HG02763 (cell line): ENCODE data around the gene STK25.

ENCODE experiments used
- ATAC-seq: cut with Tn5 transposase; IDR thresholded peaks from one replicate; pipeline ENCODE4 v1.9.1; 2021; ENCODE audit warnings: mild to moderate bottlenecking, moderate library complexity; ENCODE audit not compliant: unreplicated experiment

STK25 gene

DNA sequence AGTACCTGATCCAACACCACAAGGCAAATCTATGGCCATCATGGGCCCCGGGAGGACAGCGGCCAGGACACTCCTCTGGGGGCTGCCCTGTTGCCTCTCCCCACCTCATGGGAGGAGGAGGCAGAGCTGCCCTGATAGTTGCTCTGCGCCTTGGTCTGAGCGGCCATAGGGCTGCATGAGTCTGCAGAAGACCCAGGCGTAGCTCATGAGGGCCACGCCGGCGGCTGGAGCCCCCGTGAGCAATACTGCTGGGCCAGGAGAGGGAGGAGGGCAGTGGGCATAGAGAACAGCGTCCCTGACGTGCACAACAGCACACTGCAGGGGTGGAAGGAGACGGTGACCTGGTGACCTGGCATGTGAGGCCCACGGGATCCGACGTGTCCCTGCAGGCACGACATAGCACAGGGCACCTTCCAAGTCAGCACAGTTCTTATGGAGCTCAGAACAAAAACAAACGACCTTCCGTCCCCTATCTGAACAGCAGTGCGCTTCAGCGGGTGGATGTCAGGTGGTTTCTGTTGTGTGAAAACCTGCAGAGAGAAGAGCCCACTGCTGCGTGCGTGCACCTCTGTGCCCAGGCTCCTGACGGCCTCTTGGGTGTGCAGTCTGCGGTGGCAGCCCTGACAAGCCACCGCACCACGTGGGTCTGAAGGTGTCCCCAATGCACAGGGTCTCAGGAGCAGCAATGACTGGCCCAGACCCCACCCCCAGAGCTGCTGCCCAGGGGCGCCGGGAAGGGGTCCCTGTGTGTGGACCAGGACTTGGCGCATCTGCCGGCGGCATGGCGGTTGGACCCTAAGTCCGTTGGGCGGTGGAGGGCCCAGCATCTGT is 13.0 kb downstream of the STK25 start:
- ATAC-seq: no peak

DNA sequence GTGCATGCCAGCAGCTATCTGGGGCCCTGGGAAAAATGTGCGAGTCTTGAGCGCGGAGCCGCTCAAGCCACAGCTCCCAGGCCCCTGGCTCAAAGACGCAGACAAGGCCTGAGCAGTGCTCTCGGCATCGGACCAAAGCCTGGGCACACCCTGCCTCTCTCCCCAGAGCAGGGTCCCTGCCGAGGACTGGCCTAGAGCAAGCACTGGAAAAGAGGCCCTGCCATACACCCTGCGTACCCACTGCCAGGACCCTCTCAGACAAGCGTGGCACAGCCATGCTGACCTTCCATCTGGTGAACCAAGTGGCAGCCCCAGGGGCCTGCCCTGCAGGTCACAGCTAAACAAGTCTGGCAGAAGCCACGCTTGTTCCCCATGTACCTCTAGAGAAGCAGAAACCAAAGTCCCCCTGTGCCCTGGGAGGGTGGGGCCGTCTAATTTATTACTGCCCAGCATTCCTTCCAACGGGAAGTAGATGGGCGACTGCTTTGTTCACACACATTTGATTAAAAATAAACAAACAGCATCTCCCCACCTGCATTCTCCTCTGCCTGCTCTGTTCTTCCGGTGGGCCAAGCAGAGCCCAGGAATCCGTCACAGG is 14.0 kb downstream of the STK25 start:
- ATAC-seq: no peak

DNA sequence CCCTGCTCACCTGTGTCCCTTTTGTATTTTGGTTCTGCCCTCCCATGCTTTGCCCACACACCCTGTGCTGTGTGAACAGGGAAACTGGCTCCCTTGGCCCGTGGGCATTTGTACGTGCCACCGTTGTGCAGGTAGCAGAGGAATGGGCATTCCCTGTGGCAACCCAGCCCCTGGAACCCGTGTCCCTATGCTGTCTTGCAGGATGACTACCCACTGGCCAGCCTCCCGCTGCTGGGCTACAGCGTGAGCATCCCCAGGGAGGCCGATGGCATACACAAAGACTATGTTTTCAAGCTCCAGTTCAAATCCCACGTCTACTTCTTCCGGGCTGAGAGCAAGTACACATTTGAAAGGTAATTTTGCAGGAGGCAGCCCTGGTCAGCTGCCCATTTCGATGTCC is 15.3 kb downstream of the STK25 start:
- no peak for ATAC-seq

DNA sequence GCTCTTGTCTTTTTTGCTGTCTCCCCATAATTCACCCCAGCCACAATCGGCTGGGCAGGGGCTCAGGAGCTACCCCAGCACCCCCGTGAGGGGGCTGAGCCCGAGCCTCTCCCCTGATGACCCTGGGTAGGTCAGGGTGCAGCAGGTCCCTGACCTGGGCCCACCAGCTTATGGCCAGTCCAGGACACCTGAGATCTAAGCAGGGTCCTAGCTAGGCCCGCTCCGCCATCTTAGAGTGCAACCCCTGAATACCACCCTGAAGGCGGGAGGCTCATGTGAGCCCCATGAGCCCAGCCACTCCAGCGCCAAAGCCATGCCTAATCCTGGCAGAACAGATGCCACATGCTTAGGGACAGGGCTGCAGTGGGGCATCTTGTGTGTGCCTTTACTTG is 16.2 kb downstream of the STK25 start:
- ATAC-seq: no peak

DNA sequence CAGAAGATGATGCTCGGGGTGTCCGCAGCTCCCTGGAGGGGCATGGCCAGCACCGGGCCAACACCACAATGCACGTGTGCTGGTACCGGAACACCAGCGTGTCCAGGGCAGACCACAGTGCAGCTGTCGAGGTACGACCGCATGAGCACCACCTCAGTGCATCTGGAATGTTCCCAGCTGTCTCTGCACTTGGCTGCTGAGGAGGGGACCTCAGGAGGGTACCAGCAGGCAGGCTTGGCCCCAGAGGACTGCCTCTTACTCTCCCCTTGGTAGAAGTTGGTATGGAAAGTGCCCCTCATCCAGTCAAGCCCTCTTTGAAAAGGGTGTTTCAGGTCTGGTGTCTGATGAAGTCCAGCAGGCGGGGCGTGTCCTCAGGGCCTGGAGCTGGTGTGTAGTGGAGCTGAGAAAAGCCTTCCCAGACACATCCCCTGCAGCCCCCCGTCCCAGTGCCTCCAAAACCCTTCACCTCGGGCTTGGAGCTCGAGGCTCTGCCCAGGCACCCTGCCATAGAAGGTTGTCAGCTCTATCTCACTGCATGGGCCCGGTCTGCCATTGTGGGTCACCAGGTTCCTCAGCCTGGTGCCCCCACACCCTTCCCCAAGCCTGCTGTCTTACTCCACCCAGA is 16.7 kb downstream of the STK25 start:
- ATAC-seq: no peak

DNA sequence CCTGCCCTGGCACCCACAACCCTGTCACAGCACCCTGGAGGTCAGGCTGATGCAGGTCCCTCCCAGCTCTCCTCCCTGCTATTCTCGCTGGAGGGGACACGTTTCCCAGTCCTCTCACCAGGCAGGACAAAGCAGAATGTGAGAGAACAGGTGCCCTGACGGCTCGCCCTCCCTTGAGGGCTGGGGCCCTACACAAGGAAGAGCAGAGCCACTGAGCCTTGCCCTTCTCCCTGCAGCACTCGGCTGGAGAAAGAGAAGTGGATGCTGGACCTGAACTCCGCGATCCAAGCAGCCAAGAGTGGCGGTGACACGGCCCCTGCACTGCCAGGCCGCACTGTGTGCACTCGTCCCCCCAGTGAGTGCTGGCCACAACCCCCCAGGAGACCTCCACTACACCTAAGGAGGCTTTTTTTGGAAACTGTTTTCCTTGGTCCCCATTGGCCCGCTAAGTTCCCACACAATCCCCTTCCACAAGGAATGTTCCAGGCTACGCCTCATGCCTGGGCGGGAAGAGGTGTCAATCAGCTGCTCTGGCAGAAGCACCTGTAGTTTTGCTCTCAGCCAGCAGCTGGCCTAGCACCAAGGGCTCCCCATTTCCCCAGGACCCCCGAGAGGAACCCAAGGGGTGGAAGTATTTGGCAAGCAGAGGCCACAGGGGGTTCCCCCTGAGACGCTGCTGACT is 17.4 kb downstream of the STK25 start:
- ATAC-seq: no peak

DNA sequence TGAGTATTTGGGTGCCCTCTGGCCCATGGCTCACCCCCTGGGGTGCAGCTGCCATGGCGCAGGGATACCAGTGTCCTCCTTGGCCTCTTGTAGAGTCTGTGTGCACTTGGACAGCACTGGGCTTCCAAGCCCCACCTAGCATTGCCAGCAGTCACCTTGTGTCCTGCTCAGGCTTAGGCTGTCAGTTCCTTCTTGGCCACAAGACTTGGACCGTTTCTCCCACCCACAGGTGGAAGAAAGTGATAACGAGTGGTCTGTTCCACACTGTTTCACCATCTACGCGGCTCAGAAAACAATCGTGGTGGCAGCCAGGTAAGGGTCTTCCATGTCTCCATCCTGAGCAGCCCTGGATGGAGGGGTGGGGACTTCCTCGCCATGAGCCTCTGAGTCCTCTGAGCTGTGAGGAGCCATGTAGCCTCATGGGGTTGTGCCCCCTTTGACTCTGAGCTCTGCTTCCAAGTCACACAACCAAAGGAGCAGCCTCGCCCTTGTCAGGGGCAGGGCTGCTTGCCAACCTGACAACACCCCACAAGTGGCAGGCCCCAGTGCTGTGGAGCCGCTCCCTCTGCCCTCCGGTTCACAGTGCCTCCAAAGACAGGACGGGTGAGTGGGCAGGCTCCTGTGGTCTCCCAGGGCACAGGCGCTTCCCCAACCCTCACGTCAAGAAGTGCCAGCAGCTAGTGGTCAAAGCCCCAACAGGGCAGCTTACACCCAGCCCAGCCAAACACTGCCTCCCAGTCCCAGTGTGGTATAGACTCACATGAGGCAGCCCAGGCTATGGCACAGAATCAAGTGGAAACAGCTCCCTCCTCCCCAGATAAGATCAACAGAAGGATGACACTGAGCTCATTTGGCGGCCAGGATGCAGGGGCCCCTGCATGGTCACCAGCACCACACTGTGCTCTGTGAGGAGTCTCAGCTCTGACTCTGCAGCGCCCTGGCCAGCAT is 18.4 kb downstream of the STK25 start:
- no peak for ATAC-seq

DNA sequence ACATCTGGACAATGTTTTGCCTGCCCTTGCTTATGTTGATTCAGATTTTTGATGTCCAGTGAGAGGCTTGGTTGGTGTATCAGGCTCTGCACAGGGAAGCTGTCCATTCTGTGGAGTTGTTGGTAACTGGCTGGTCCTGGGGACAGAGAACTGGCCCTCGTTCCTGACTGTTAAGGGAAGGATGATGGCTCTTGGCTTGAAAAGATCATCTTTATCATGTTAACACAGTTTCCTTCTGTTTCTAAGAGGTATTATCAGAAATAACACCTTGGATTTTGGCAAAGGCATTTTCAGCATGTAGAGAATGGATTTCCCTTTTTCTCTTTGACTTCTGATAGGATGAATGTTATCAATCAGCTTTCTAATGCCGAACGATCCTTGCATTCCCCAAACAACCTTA is 19.3 kb downstream of the STK25 start:
- ATAC-seq: no peak

DNA sequence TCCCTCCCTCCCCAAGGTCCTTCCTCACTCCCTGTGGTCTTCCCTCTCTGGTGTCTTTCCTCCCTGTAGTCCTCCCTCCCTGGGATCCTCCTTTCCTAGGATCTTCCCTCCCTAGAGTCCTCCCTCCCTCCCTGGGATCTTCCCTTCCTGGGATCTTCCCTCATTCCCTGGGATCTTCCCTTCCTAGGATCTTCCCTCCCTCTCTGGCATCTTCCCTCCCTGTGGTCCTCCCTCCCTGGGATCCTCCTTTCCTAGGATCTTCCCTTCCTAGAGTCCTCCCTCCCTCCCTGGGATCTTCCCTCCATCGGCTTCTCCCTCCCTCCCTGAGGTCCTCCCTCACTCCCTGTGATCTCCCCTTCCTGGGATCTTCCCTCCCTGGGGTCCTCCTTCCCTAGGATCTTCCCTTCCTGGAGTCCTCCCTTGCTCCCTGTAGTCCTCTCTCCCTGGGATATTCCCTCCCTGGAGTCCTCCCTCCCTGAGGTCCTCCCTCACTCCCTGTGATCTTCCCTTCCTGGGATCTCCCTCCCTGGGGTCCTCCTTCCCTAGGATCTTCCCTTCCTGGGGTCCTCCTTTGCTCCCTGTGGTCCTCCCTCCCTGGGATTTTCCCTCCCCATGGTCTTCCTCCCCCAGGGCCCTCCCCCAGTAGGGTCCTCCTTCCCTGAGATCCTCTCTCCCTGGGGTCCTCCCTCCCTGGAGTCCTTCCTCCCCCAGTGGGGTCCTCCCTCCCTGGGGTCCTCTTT is 23.0 kb downstream of the STK25 start:
- ATAC-seq: no peak

DNA sequence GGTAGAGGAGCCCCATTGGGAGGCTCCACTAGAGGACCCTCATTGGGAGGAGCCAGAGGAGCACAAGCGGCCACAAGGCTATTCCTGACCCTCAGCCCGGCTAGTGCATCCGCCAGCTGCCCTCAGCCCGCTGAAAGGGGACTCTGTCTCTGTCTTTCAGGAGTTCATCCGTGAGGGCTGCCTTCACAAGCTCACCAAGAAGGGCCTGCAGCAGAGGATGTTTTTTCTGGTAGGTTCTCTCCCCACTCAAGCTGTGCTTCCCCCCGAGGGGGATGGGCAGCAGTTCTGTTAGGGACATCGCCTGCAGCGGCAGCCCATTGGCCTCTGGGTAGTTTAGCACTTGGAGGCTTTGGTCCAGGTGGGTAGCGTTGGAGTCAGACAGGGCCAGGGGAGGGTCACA is 25.1 kb downstream of the STK25 start:
- ATAC-seq: no peak

DNA sequence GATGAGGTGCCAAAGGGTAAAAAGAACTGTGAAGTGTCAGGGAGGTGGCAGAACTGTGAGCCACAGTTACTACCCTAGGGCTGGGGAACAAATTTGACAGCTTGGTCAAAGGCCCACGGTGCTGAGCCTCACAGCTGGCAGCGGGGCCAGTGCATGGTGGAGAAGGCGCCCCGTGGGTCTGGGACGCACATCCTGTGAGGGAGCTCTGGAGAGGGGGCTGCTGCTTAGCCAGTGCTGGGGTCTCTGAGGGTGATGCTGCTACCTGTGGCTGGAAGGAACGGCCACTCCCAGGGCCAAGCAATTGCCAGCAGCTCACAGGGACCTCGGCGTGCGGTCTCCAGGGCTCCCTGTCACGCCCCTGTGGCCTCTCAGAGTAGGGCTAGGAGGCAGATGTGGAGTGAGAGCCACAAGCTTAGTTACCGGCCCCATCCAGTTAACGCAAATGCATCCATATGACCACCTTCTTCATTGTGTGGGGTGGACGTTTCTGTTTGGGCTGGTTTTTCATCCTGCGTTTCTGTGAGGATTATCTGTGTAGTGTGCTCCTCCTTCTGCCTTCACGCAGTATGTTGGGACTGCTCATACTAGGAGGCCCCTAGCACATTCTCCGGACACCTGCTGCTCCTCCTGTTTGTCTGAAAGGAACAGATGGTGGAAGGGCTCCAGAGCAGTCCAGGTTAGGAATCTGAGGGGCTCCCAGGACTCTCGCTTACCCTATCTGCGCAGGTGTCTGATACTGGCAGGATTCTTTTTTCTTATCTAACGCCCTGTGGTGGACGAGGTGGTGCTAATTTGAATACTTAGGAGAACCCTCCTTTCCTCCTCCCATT is 26.0 kb downstream of the STK25 start:
- no peak for ATAC-seq

DNA sequence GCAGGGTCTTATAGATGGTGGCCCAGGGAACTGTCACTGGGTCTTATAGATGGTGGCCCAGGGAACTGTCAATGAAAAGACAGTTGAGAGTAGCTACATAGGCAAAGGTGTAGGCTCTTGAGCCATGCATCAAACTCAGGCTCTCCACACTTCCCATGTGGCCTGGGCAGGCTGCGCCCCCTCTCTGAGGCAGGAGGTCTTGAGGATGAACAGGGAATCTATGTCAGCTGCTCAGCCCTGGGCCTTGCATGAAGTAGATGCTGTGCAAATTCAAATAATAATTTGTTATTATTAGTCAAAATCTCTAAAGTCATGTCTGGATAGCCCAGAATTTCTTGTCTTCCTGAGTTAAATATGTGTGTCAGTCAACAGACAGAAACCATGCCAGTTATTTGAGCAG is 26.7 kb downstream of the STK25 start:
- no peak for ATAC-seq

DNA sequence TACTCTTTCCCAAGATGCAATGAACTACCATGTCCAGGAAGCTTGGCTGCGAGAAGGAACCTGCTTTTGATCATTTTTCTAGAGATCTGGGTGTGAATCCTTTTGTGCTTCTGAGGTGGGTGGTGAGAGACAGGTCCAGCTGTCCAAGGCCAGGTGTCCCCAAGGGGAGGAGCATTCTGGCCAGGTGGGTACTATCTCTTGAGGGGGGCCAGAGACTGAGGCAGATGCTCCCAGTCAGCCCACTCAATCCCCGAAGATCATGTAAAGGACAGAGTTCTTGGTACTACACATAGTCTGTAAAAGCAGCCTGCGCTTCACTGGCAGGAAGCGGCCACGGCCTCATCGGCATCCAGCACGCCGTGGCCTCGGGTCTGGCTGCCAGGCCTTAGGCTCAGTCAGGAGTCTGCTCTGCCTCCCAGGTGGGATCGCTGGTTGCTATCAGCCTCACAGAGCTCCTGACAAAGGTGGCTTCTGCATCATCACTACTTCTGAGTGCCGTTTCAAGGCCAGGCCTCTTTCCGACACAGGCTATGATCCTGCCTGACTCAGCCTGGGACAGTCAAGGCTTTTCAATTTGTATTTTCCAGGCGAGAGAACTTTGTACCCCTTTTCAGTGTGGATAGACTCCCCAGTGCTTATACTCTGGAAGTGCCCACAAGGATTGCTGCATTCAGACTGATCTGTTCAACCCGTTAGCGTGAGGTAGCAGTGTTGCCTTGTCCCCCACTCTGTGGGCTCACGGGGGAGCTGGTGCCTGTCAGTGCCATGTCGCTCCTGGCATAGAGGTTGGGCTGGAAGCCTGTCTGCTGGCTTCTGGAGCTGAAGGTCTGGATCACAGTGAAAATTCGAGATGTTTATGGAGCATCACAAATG is 29.1 kb downstream of the STK25 start:
- ATAC-seq: no peak

DNA sequence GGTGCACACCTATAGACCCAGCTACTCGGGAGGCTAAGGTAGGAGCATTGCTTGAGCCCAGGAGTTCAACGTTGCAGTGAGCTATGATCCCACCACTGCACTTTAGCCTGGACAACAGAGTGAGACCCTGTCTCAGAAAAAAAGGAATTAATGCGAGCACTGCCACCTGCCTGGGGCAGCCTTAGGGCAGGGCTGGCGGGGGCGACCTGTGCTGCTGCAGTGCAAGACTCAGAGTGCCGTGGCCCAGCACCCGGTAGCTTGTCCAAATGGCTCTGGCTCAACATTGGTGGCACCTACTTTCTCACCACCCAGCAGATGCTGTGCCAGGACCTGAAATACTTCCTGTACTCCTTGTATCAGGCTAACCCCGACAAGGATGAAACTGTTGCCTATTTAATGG is 30.2 kb downstream of the STK25 start:
- ATAC-seq: no peak

DNA sequence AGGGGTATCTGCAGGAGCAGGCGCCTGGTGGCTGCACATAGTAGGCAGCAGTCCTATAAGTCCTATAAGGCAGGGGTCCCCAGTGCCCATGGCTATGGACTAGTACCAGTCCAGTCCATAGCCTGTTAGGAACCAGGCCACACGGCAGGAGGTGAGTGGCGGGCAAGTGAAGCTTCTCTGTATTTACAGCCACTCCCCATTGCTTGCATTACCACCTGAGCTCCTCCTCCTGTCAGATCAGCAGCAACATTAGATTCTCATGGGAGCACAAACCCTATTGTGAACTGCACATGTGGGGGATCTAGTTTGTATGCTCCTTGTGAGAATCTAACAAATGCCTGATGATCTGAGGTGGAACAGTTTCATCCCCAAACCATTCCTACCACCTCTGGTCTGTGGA is 33.1 kb downstream of the STK25 start:
- no peak for ATAC-seq

DNA sequence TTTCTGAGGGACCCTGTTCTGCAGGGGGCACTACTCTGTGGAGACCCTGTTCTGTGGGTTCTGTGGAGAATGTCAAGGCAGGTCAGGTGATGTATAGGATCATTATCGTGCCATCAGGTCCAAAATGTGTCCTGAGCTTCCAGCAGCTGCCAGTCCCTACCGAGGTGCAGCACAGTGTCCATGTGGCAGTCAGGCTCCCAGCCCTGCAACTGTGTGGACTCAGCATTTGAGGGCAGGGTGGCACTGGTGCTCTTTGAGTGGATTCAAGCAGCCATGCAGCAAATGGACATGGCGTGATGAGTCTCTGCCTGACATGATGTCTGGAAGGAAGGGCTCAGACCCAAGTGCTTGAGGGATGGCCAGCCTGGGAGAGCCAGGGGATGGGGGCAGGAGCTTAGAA is 35.0 kb downstream of the STK25 start:
- no peak for ATAC-seq

DNA sequence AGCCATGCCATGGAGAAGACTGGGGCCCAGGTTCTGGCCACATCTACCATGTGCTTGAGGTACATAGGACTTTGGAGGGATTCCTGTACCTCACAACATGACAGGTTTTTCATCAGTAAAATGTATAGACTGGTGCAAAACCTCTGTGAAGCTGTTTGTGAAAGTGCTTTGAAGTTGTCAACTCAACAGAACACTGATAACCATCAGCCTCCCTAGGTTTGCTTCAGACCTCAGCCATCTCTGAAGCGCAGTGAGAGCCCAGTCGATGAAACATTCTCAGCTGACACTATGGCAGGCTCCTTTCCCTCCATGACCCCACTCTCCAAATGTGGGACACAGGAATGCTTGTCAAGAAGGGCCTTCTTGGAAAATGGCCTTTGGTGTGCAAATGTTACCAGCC is 38.6 kb downstream of the STK25 start:
- ATAC-seq: no peak

DNA sequence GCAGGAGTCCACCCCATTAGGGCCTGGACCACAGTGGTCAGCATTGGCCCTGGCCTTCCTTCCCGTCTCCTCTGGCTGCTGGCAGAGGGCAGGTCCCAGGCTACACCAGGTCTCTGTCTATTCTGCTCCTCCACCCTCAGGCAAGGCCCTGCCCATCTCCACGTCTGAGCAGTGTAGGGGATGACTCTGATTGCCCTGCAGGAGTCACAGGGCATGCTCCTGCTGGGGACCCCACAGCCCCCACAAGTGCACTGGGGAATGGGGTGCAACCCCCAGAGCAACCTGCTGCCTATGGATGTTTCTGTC is 40.0 kb downstream of the STK25 start:
- no peak for ATAC-seq
